CD4-positive, CD25-positive, alpha-beta regulatory T cell (primary cell): ENCODE measurements around the gene GNPDA1. TPM values are rescaled to one million over a fixed set of nuclear protein-coding genes. Genes with fewer than 3 reads are reported as not detected.
A peak's percentile ranks its signal among the peaks of the same experiment; 100 is the strongest.

Experiments used
- ATAC-seq, 2 donors: fragments of 150-1000 bp; cut with Tn5 transposase; one replicate each; pipeline ENCODE4 v1.10.0; 2021; ENCODE audit warnings: low read depth in 2 of 2, moderate number of reproducible peaks in 2 of 2, moderate library complexity in 1 of 2
- DNase-seq, 3 donors: peaks; one replicate each; pipeline versions ENCODE4 v3.0.0 to v3.0.0-alpha.2; 2012 to 2022; ENCODE audit warnings: mixed read lengths in 1 of 3
- H3K27ac ChIP-seq: one replicate; pipeline ENCODE4 v1.7.0; 2013; ENCODE audit warnings: mild to moderate bottlenecking, low read length; ENCODE audit not compliant: insufficient read depth, poor library complexity, severe bottlenecking
- H3K27me3 ChIP-seq: one replicate; pipeline ENCODE4 v1.7.0; 2013; ENCODE audit warnings: low read length; ENCODE audit not compliant: control insufficient read depth, insufficient read depth
- H3K36me3 ChIP-seq: one replicate; pipeline ENCODE4 v1.7.0; 2013; ENCODE audit warnings: mild to moderate bottlenecking, low read length, moderate library complexity; ENCODE audit not compliant: control insufficient read depth, insufficient read depth
- H3K4me1 ChIP-seq: 2 replicates; pipeline ENCODE4 v1.7.0; 2013; ENCODE audit warnings: mild to moderate bottlenecking, low read length; ENCODE audit not compliant: insufficient read depth, control insufficient read depth, poor library complexity, severe bottlenecking
- H3K4me3 ChIP-seq: one replicate; pipeline ENCODE4 v1.7.0; 2013; ENCODE audit warnings: low read depth, mild to moderate bottlenecking, low read length, moderate library complexity
- H3K9me3 ChIP-seq, 2 experiments: 1 replicate in 1 of 2; 2 replicates in 1 of 2; pipeline ENCODE4 v1.7.0; 2013; ENCODE audit warnings: low read length in 2 of 2, mild to moderate bottlenecking in 1 of 2, moderate library complexity in 1 of 2; ENCODE audit not compliant: control insufficient read depth in 2 of 2
- H3K27ac Mint-ChIP-seq, 3 donors: one replicate each; pipeline ENCODE4 v1.8.0; 2020 to 2022; ENCODE audit warnings: mild to moderate bottlenecking in 3 of 3, mixed read lengths in 3 of 3, moderate library complexity in 2 of 3
- H3K27me3 Mint-ChIP-seq: one replicate; pipeline ENCODE4 v1.8.0; 2022; ENCODE audit warnings: mild to moderate bottlenecking, mixed read lengths
- H3K36me3 Mint-ChIP-seq: one replicate; pipeline ENCODE4 v1.8.0; 2020; ENCODE audit warnings: mixed read lengths
- H3K4me1 Mint-ChIP-seq, 4 donors: one replicate each; pipeline ENCODE4 v1.8.0; 2020 to 2022; ENCODE audit warnings: mixed read lengths in 4 of 4, mild to moderate bottlenecking in 1 of 4
- H3K4me3 Mint-ChIP-seq, 4 donors: one replicate each; pipeline ENCODE4 v1.8.0; 2020 to 2022; ENCODE audit warnings: mild to moderate bottlenecking in 4 of 4, mixed read lengths in 4 of 4, moderate library complexity in 3 of 4
- H3K9me3 Mint-ChIP-seq, 7 donors: one replicate each; pipeline ENCODE4 v1.8.0; 2020 to 2022; ENCODE audit warnings: mixed read lengths in 7 of 7, mild to moderate bottlenecking in 3 of 7, moderate library complexity in 2 of 7
- polyA plus RNA-seq, 4 donors: library from polyadenylated mRNA; unstranded; fragments of 300-500 nt; fragmentation: Illumina TruSeq; gene quantifications; one replicate each; pipeline ENCODE4 v1.2.3, GENCODE V29; 2021
- total RNA-seq: library from RNA; stranded (reverse); gene quantifications from one replicate; pipeline ENCODE4 v1.2.3, GENCODE V29; 2022

GNPDA1 gene
- total and polyA plus RNA-seq, 5 donors from 2014 or later = 7.7 to 25.4 (median 22.1) TPM

GRCh38 chr5:142000173-142000572, 12.7 kb downstream of the GNPDA1 start:
- Histone ChIP-seq H3K9me3 (no peaks in the 10 kb centered on the region), H3K4me3 (no peak overlapping the region), H3K27ac (no peak overlapping the region), H3K4me1 (no peaks in the 10 kb centered on the region), H3K36me3 (peaks cover 27% of the 10 kb centered on the region), H3K27me3 (no peaks in the 10 kb centered on the region)
- Mint-ChIP-seq H3K9me3 (no peaks in the 10 kb centered on the region), H3K4me3 (no peak overlapping the region), H3K36me3 (peaks cover 39% of the 10 kb centered on the region), H3K4me1 (peaks cover 5 to 17% (median 11%) of the 10 kb centered on the region in 4 donors), H3K27me3 (no peaks in the 10 kb centered on the region), H3K27ac (peak overlapping the region in 1 of 3 donors; percentile 84)
- DNase-seq (no peak), ATAC-seq (no peak)

- no peaks in the 10 kb centered on the region for H3K9me3 Mint-ChIP-seq
These were observed 15.4 kb downstream of the GNPDA1 start for GRCh38 chr5:141997358-141997960.

GRCh38 chr5:141995656-141996055, 17.2 kb downstream of the GNPDA1 start:
- Mint-ChIP-seq H3K9me3 (no peaks in the 10 kb centered on the region), H3K36me3 (peaks cover 40% of the 10 kb centered on the region), H3K27me3 (no peaks in the 10 kb centered on the region), H3K27ac (no peak overlapping the region), H3K4me3 (no peak overlapping the region), H3K4me1 (peaks cover 9 to 18% (median 11%) of the 10 kb centered on the region in 4 donors)
- Histone ChIP-seq H3K4me1 (no peaks in the 10 kb centered on the region), H3K9me3 (no peaks in the 10 kb centered on the region), H3K27me3 (no peaks in the 10 kb centered on the region), H3K36me3 (peaks cover 20% of the 10 kb centered on the region), H3K4me3 (no peak overlapping the region), H3K27ac (no peak overlapping the region)
- DNase-seq (no peak), ATAC-seq (no peak)

More at GRCh38 chr5:141997358-141997960, 15.4 kb downstream of the GNPDA1 start:
- Mint-ChIP-seq H3K27ac (peak overlapping the region in 1 of 3 donors; percentile 72), H3K27me3 (no peaks in the 10 kb centered on the region), H3K36me3 (peaks cover 42% of the 10 kb centered on the region), H3K4me3 (no peak overlapping the region), H3K4me1 (peaks cover 8 to 14% (median 9%) of the 10 kb centered on the region in 4 donors)
- Histone ChIP-seq H3K36me3 (peaks cover 22% of the 10 kb centered on the region), H3K27me3 (no peaks in the 10 kb centered on the region), H3K27ac (no peak overlapping the region), H3K4me1 (no peaks in the 10 kb centered on the region), H3K4me3 (no peak overlapping the region), H3K9me3 (no peaks in the 10 kb centered on the region)
- ATAC-seq (no peak), DNase-seq (no peak)

- Mint-ChIP-seq H3K4me1 (peaks cover 8 to 18% (median 10%) of the 10 kb centered on the region in 4 donors), H3K36me3 (peaks cover 35% of the 10 kb centered on the region), H3K4me3 (no peak overlapping the region), H3K27me3 (no peaks in the 10 kb centered on the region), H3K9me3 (no peaks in the 10 kb centered on the region), H3K27ac (peak overlapping the region in 2 of 3 donors; percentile 41 to 47)
- DNase-seq (no peak), ATAC-seq (no peak)
- no peak overlapping the region for H3K4me3 ChIP-seq
- H3K27ac ChIP-seq = no peak overlapping the region
- H3K4me1 ChIP-seq = no peaks in the 10 kb centered on the region
- no peaks in the 10 kb centered on the region for H3K9me3 ChIP-seq
- H3K36me3 ChIP-seq = peaks cover 24% of the 10 kb centered on the region
- no peaks in the 10 kb centered on the region for H3K27me3 ChIP-seq
These were observed 18.2 kb downstream of the GNPDA1 start for GRCh38 chr5:141994511-141995136.

GRCh38 chr5:141992349-141992963, 20.4 kb downstream of the GNPDA1 start:
- Mint-ChIP-seq H3K36me3 (peaks cover 43% of the 10 kb centered on the region), H3K4me1 (peaks cover 6 to 20% (median 10%) of the 10 kb centered on the region in 4 donors), H3K27me3 (no peaks in the 10 kb centered on the region), H3K9me3 (no peaks in the 10 kb centered on the region), H3K4me3 (no peak overlapping the region), H3K27ac (peak overlapping the region in 2 of 3 donors; percentile 32 to 48)
- peak; percentile 67 to 80 (median 75) for DNase-seq
- no peaks in the 10 kb centered on the region for H3K9me3 ChIP-seq
- H3K4me3 ChIP-seq = no peak overlapping the region
- no peaks in the 10 kb centered on the region for H3K4me1 ChIP-seq
- H3K36me3 ChIP-seq = peaks cover 37% of the 10 kb centered on the region
- no peak overlapping the region for H3K27ac ChIP-seq
- no peaks in the 10 kb centered on the region for H3K27me3 ChIP-seq
- peak; percentile 67 to 83 for ATAC-seq

- Mint-ChIP-seq H3K27me3 (no peaks in the 10 kb centered on the region), H3K36me3 (peaks cover 45% of the 10 kb centered on the region), H3K9me3 (no peaks in the 10 kb centered on the region), H3K27ac (no peak overlapping the region), H3K4me1 (peaks cover 6 to 21% (median 10%) of the 10 kb centered on the region in 4 donors), H3K4me3 (no peak overlapping the region)
- Histone ChIP-seq H3K27ac (no peak overlapping the region), H3K4me1 (no peaks in the 10 kb centered on the region), H3K9me3 (no peaks in the 10 kb centered on the region), H3K27me3 (no peaks in the 10 kb centered on the region), H3K36me3 (peaks cover 58% of the 10 kb centered on the region), H3K4me3 (no peak overlapping the region)
- DNase-seq (no peak), ATAC-seq (no peak)
These were observed 23.1 kb downstream of the GNPDA1 start for GRCh38 chr5:141989720-141990119.

- no peaks in the 10 kb centered on the region for H3K9me3 Mint-ChIP-seq
- no peak overlapping the region for H3K27ac Mint-ChIP-seq
- H3K36me3 Mint-ChIP-seq = peaks cover 36% of the 10 kb centered on the region
- Histone ChIP-seq H3K4me3 (no peak overlapping the region), H3K4me1 (no peaks in the 10 kb centered on the region), H3K27me3 (no peaks in the 10 kb centered on the region), H3K36me3 (peaks cover 72% of the 10 kb centered on the region), H3K9me3 (no peaks in the 10 kb centered on the region), H3K27ac (no peak overlapping the region)
- no peak overlapping the region for H3K4me3 Mint-ChIP-seq
- DNase-seq (no peak), ATAC-seq (no peak)
- H3K4me1 Mint-ChIP-seq = peaks cover 0 to 19% (median 4%) of the 10 kb centered on the region in 4 donors
- H3K27me3 Mint-ChIP-seq = no peaks in the 10 kb centered on the region
These were observed 26.8 kb downstream of the GNPDA1 start for GRCh38 chr5:141986072-141986471.
